Measurements from ENCODE around the gene PRICKLE1.

The PRICKLE1 gene

GRCh38 chr12:42612231-42612613 is 22.7 kb upstream of the PRICKLE1 start:
- Histone ChIP-seq H3K36me3 (ENCODE audit: control insufficient read depth, insufficient read depth, low read length) (no peaks in the 10 kb centered on the region), H3K27me3 (replicated peaks; ENCODE audit: control insufficient read depth, insufficient read depth, low read length) (no peaks in the 10 kb centered on the region), H3K4me3 (replicated peaks; ENCODE audit: low read depth, low read length) (no peak overlapping the region)
- DNase-seq (ENCODE audit: extremely low read depth, insufficient read length), result no peak
- TF ChIP-seq CTCF (IDR thresholded peaks at IDR 0.05; ENCODE audit: insufficient read depth, low read length, poor library complexity, severe bottlenecking), result no peak

- TF ChIP-seq CTCF (IDR thresholded peaks at IDR 0.05; ENCODE audit: insufficient read depth, low read length, poor library complexity, severe bottlenecking), result no peak
- Histone ChIP-seq H3K27me3 (replicated peaks; ENCODE audit: control insufficient read depth, insufficient read depth, low read length) (no peaks in the 10 kb centered on the region), H3K4me3 (replicated peaks; ENCODE audit: low read depth, low read length) (no peak overlapping the region), H3K36me3 (ENCODE audit: control insufficient read depth, insufficient read depth, low read length) (no peaks in the 10 kb centered on the region)
- no peak for DNase-seq (ENCODE audit: extremely low read depth, insufficient read length)
These were observed 22.2 kb upstream of the PRICKLE1 start for GRCh38 chr12:42611571-42612230.

GRCh38 chr12:42609605-42610004 is 20.1 kb upstream of the PRICKLE1 start:
- TF ChIP-seq CTCF (IDR thresholded peaks at IDR 0.05; ENCODE audit: insufficient read depth, low read length, poor library complexity, severe bottlenecking), result no peak
- no peaks in the 10 kb centered on the region for H3K36me3 ChIP-seq (ENCODE audit: control insufficient read depth, insufficient read depth, low read length)
- H3K27me3 ChIP-seq (replicated peaks; ENCODE audit: control insufficient read depth, insufficient read depth, low read length), result no peaks in the 10 kb centered on the region
- H3K4me3 ChIP-seq (replicated peaks; ENCODE audit: low read depth, low read length), result no peak overlapping the region
- DNase-seq (ENCODE audit: extremely low read depth, insufficient read length), result no peak

- Histone ChIP-seq H3K27me3 (replicated peaks; ENCODE audit: control insufficient read depth, insufficient read depth, low read length) (no peaks in the 10 kb centered on the region), H3K36me3 (ENCODE audit: control insufficient read depth, insufficient read depth, low read length) (no peaks in the 10 kb centered on the region), H3K4me3 (replicated peaks; ENCODE audit: low read depth, low read length) (no peak overlapping the region)
- DNase-seq (ENCODE audit: extremely low read depth, insufficient read length), result no peak
- no peak for TF ChIP-seq CTCF (IDR thresholded peaks at IDR 0.05; ENCODE audit: insufficient read depth, low read length, poor library complexity, severe bottlenecking)
These were observed 18.8 kb upstream of the PRICKLE1 start for GRCh38 chr12:42608196-42608825.

- DNase-seq (ENCODE audit: extremely low read depth, insufficient read length), result no peak
- H3K4me3 ChIP-seq (replicated peaks; ENCODE audit: low read depth, low read length), result no peak overlapping the region
- H3K27me3 ChIP-seq (replicated peaks; ENCODE audit: control insufficient read depth, insufficient read depth, low read length), result no peaks in the 10 kb centered on the region
- H3K36me3 ChIP-seq (ENCODE audit: control insufficient read depth, insufficient read depth, low read length), result no peaks in the 10 kb centered on the region
- TF ChIP-seq CTCF (IDR thresholded peaks at IDR 0.05; ENCODE audit: insufficient read depth, low read length, poor library complexity, severe bottlenecking), result no peak
These were observed 18.1 kb upstream of the PRICKLE1 start for GRCh38 chr12:42607584-42608058.

All from GM06990 (cell line).